ENCODE data around the gene TMEM183A. TPM values are rescaled to one million over a fixed set of nuclear protein-coding genes. Genes with fewer than 3 reads are reported as not detected.

TMEM183A gene
- total RNA-seq, 1 donor from 2014 or later, result 74.3 TPM

GRCh38 chr1:202968351-202968750, 38.8 kb upstream of the TMEM183A start:
- Mint-ChIP-seq H3K36me3 (ENCODE audit: insufficient read depth) (peaks cover 2% of the 10 kb centered on the region), H3K4me3 (ENCODE audit: low read depth) (peak overlapping the region; percentile 86)

GRCh38 chr1:202968895-202969295, 38.3 kb upstream of the TMEM183A start:
- Mint-ChIP-seq H3K27ac (no peak overlapping the region), H3K27me3 (peaks cover 6% of the 10 kb centered on the region), H3K4me1 (ENCODE audit: low read depth) (peaks cover 14% of the 10 kb centered on the region), H3K36me3 (ENCODE audit: insufficient read depth) (no peaks in the 10 kb centered on the region), H3K4me3 (ENCODE audit: low read depth) (peak overlapping the region; percentile 57), H3K9me3 (ENCODE audit: low read depth) (no peaks in the 10 kb centered on the region)
- TF ChIP-seq, protein P1, sequence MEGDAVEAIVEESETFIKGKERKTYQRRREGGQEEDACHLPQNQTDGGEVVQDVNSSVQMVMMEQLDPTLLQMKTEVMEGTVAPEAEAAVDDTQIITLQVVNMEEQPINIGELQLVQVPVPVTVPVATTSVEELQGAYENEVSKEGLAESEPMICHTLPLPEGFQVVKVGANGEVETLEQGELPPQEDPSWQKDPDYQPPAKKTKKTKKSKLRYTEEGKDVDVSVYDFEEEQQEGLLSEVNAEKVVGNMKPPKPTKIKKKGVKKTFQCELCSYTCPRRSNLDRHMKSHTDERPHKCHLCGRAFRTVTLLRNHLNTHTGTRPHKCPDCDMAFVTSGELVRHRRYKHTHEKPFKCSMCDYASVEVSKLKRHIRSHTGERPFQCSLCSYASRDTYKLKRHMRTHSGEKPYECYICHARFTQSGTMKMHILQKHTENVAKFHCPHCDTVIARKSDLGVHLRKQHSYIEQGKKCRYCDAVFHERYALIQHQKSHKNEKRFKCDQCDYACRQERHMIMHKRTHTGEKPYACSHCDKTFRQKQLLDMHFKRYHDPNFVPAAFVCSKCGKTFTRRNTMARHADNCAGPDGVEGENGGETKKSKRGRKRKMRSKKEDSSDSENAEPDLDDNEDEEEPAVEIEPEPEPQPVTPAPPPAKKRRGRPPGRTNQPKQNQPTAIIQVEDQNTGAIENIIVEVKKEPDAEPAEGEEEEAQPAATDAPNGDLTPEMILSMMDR (IDR thresholded peaks at IDR 0.05; ENCODE audit: unreplicated experiment), result peak; percentile 69
- DNase-seq (ENCODE audit: low spot score, unreplicated experiment), result no peak

More at GRCh38 chr1:202968351-202968750, 38.8 kb upstream of the TMEM183A start:
- TF ChIP-seq, protein P1 (IDR thresholded peaks at IDR 0.05; ENCODE audit: unreplicated experiment), result no peak
- Mint-ChIP-seq H3K27ac (peak overlapping the region; percentile 43), H3K9me3 (ENCODE audit: low read depth) (no peaks in the 10 kb centered on the region), H3K4me1 (ENCODE audit: low read depth) (peaks cover 14% of the 10 kb centered on the region), H3K27me3 (peaks cover 3% of the 10 kb centered on the region)
- no peak for DNase-seq (ENCODE audit: low spot score, unreplicated experiment)

DNA sequence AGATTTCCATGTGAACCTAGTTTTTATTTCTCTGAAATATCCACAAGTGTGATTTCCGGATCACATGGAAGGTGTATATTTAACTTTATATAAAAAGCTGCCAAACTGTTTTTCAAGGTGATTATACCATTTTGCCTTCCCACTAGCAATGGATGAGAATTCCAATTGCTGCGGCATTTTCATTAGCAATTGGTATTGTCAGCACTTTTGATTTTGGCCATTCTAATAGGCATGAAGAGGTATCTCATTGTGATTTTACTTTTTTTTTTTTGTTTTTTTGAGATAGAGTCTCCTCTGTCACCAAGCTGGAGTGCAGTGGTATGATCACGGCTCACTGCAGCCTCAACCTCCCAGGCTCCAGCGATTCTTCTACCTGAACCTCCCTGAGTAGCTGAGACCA, 35.1 kb upstream of the TMEM183A start:
- Mint-ChIP-seq H3K9me3 (ENCODE audit: low read depth) (no peaks in the 10 kb centered on the region), H3K4me3 (ENCODE audit: low read depth) (no peak overlapping the region)

GRCh38 chr1:202974856-202975255, 32.3 kb upstream of the TMEM183A start:
- H3K4me1 Mint-ChIP-seq (ENCODE audit: low read depth), result no peaks in the 10 kb centered on the region
- no peak for DNase-seq (ENCODE audit: low spot score, unreplicated experiment)
- H3K27ac Mint-ChIP-seq, result no peak overlapping the region
- TF ChIP-seq, protein P1 (IDR thresholded peaks at IDR 0.05; ENCODE audit: unreplicated experiment), result no peak
- no peak overlapping the region for H3K4me3 Mint-ChIP-seq (ENCODE audit: low read depth)
- H3K27me3 Mint-ChIP-seq, result peaks cover 41% of the 10 kb centered on the region
- no peaks in the 10 kb centered on the region for H3K36me3 Mint-ChIP-seq (ENCODE audit: insufficient read depth)
- no peaks in the 10 kb centered on the region for H3K9me3 Mint-ChIP-seq (ENCODE audit: low read depth)

More for the DNA sequence above, 35.1 kb upstream of the TMEM183A start:
- H3K4me1 Mint-ChIP-seq (ENCODE audit: low read depth), result peaks cover 11% of the 10 kb centered on the region
- TF ChIP-seq, protein P1 (IDR thresholded peaks at IDR 0.05; ENCODE audit: unreplicated experiment), result no peak
- H3K27ac Mint-ChIP-seq, result no peak overlapping the region
- H3K27me3 Mint-ChIP-seq, result peaks cover 22% of the 10 kb centered on the region
- H3K36me3 Mint-ChIP-seq (ENCODE audit: insufficient read depth), result no peaks in the 10 kb centered on the region
- no peak for DNase-seq (ENCODE audit: low spot score, unreplicated experiment)

- TF ChIP-seq, protein P1 (IDR thresholded peaks at IDR 0.05; ENCODE audit: unreplicated experiment), result no peak
- Mint-ChIP-seq H3K36me3 (ENCODE audit: insufficient read depth) (no peaks in the 10 kb centered on the region), H3K4me1 (ENCODE audit: low read depth) (no peaks in the 10 kb centered on the region), H3K9me3 (ENCODE audit: low read depth) (no peaks in the 10 kb centered on the region), H3K27me3 (peaks cover 44% of the 10 kb centered on the region), H3K27ac (no peak overlapping the region), H3K4me3 (ENCODE audit: low read depth) (no peak overlapping the region)
- DNase-seq (ENCODE audit: low spot score, unreplicated experiment), result no peak
These were observed 30.5 kb upstream of the TMEM183A start for GRCh38 chr1:202976633-202977032.
